Glutamatergic neuron (in vitro differentiated cells): ENCODE results near the gene FFAR1. TPM values are rescaled to one million over a fixed set of nuclear protein-coding genes. Genes with fewer than 3 reads are reported as not detected.
"Not testable (repeated sequence)": the region's sequence is repeated elsewhere in the genome, so short reads cannot be mapped to it uniquely, and the experiment has no call there.

ENCODE experiments used
- DNase-seq: peaks from one replicate; pipeline ENCODE4 v3.0.0; 2022
- H3K27ac Mint-ChIP-seq: one replicate; pipeline ENCODE4 v1.8.0; 2020; ENCODE audit warnings: mild to moderate bottlenecking, mixed read lengths, inconsistent platforms; ENCODE audit not compliant: unreplicated experiment
- H3K27me3 Mint-ChIP-seq: one replicate; pipeline ENCODE4 v1.8.0; 2020; ENCODE audit warnings: mild to moderate bottlenecking, moderate library complexity, mixed read lengths, inconsistent platforms; ENCODE audit not compliant: unreplicated experiment
- H3K36me3 Mint-ChIP-seq: one replicate; pipeline ENCODE4 v1.8.0; 2020; ENCODE audit warnings: mild to moderate bottlenecking, mixed read lengths, inconsistent platforms; ENCODE audit not compliant: unreplicated experiment
- H3K4me1 Mint-ChIP-seq: one replicate; pipeline ENCODE4 v1.8.0; 2020; ENCODE audit warnings: mild to moderate bottlenecking, low read depth, mixed read lengths, inconsistent platforms; ENCODE audit not compliant: unreplicated experiment
- H3K4me3 Mint-ChIP-seq: one replicate; pipeline ENCODE4 v1.8.0; 2020; ENCODE audit warnings: mild to moderate bottlenecking, mixed read lengths, inconsistent platforms; ENCODE audit not compliant: unreplicated experiment
- H3K9me3 Mint-ChIP-seq: one replicate; pipeline ENCODE4 v1.8.0; 2020; ENCODE audit warnings: mild to moderate bottlenecking, moderate library complexity, mixed read lengths, inconsistent platforms; ENCODE audit not compliant: unreplicated experiment
- total RNA-seq: library from RNA; stranded (reverse); fragmentation: NEBNext Ultra II Directional; extraction: Animal tissue kit (Norgen Biotek cat#: 25700); gene quantifications from one replicate; pipeline ENCODE4 v1.2.1, GENCODE V29; 2021; ENCODE audit not compliant: unreplicated experiment
- TF ChIP-seq, protein P1 (sequence below): fragments of 200-600 bp; sonication (generic); IDR thresholded peaks from one replicate; pipeline ENCODE4 v1.5.0; 2021; ENCODE audit not compliant: partially characterized antibody, unreplicated experiment

The FFAR1 gene
- total RNA-seq, 1 donor from 2014 or later, result not detected

GRCh38 chr19:35353635-35354034, 5.9 kb downstream of the FFAR1 start:
- H3K27me3 Mint-ChIP-seq, result peaks cover 10% of the 10 kb centered on the region
- TF ChIP-seq, protein P1, sequence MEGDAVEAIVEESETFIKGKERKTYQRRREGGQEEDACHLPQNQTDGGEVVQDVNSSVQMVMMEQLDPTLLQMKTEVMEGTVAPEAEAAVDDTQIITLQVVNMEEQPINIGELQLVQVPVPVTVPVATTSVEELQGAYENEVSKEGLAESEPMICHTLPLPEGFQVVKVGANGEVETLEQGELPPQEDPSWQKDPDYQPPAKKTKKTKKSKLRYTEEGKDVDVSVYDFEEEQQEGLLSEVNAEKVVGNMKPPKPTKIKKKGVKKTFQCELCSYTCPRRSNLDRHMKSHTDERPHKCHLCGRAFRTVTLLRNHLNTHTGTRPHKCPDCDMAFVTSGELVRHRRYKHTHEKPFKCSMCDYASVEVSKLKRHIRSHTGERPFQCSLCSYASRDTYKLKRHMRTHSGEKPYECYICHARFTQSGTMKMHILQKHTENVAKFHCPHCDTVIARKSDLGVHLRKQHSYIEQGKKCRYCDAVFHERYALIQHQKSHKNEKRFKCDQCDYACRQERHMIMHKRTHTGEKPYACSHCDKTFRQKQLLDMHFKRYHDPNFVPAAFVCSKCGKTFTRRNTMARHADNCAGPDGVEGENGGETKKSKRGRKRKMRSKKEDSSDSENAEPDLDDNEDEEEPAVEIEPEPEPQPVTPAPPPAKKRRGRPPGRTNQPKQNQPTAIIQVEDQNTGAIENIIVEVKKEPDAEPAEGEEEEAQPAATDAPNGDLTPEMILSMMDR, result no peak
- H3K36me3 Mint-ChIP-seq, result no peaks in the 10 kb centered on the region
- H3K4me3 Mint-ChIP-seq, result no peak overlapping the region
- H3K4me1 Mint-ChIP-seq, result peaks cover 1% of the 10 kb centered on the region
- peaks cover 1% of the 10 kb centered on the region for H3K9me3 Mint-ChIP-seq
- H3K27ac Mint-ChIP-seq, result no peak overlapping the region
- no peak for DNase-seq

DNA sequence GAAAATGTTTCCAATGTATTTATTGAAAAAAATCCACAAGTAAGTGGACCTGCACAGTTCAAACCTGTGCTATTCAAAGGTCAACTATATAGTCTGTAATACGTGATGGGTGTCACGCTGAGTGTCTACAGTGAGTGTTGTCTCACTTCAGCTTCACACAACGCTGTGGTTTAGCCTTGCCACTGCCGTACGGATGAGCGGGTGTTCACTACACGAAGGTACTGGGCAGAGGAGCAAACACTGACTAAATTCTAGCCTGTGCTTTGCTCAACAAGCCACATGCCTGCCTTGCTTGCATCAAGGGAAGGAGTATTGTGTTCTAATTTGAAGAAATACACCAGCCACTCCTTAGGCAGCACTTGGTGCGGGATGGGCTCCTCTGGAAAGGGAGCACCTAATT, 7.2 kb downstream of the FFAR1 start:
- Mint-ChIP-seq H3K36me3 (no peaks in the 10 kb centered on the region), H3K4me3 (no peak overlapping the region), H3K27me3 (peaks cover 8% of the 10 kb centered on the region), H3K9me3 (peaks cover 1% of the 10 kb centered on the region), H3K4me1 (peaks cover 1% of the 10 kb centered on the region), H3K27ac (no peak overlapping the region)
- TF ChIP-seq, protein P1, result no peak
- no peak for DNase-seq

DNA sequence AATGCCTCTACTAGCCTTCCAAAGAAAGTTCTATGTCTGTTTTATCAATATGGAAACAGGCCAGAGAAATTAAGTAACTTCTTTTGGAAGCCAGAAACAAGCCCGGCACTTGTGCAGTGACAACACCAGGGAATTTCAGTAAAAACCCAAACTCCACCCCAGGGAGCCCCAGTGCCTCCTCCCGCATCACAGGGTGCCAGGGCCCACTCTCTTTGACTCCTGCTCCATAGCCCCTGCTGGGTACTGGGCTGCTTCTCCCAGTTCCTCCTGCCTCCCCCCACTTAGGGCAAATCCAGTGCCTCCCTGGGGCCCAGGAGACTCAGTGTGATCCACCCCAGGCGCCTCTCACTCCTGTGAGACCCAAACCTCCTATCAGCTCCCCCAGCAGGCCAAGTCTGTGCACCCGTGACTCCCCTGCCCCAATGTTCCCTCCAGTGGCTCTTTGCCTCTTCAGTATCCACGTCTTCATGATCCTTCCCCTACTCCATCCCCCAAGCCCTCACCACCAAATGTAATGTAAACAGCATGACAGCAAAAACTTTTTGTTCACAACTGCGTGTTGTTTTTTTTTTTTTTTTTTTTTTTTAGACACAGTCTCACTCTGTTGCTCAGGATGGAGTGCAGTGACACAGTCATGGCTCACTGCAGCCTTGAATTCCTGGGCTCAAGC, 8.2 kb downstream of the FFAR1 start:
- Mint-ChIP-seq H3K4me3 (no peak overlapping the region), H3K27ac (no peak overlapping the region), H3K27me3 (peaks cover 6% of the 10 kb centered on the region), H3K36me3 (no peaks in the 10 kb centered on the region), H3K9me3 (peaks cover 1% of the 10 kb centered on the region), H3K4me1 (peaks cover 1% of the 10 kb centered on the region)
- TF ChIP-seq, protein P1, result no peak
- no peak for DNase-seq

DNA sequence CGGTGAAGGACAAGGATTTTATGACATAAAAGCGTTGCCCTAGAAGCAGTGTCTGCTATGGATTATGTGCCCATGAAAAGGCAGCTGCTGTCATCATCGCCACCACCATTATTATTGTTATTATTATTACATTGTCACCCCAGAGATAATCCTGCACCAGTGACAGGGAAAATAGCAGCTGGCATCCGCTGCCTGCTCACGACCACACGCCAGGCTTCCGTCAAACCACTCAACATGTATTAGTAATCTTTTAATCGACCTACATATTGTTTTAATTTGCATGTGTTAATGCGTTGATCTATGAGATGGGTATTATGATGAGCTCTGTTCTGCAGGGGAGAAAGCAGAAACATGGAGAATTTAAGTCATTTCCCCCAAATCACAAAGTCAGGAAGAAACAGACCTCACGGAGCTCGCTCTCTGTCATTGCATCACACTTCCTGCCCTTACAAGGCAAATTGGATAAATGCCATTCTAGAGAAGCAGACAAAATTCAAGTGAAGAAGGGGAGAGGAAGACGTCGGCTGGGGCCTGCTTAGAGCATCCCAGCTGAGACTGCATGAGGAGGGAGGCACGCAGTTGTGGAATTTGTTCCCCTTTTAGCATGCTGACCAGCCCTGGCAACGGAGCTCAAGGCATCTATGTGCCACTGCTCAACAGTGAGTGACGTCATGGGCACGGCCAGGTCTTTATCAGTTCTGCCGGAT, 10.3 kb downstream of the FFAR1 start, which contains the start of gene FFAR3:
Gene FFAR3 (plus strand): TSS at position 594 of the 707 bp plus-strand sequence. CDS start 431 bp downstream, outside the sequence.
- DNase-seq, result no peak
- H3K4me1 Mint-ChIP-seq, result no peaks in the 10 kb centered on the region
- no peak within 1 kb of the TSS for H3K4me3 Mint-ChIP-seq
- H3K27me3 Mint-ChIP-seq, result peaks cover 4% of the 10 kb centered on the region
- TF ChIP-seq, protein P1, result no peak
- H3K27ac Mint-ChIP-seq, result no peak within 1 kb of the TSS
- H3K9me3 Mint-ChIP-seq, result peaks cover 1% of the 10 kb centered on the region
- H3K36me3 Mint-ChIP-seq, result no peaks in the 10 kb centered on the region

DNA sequence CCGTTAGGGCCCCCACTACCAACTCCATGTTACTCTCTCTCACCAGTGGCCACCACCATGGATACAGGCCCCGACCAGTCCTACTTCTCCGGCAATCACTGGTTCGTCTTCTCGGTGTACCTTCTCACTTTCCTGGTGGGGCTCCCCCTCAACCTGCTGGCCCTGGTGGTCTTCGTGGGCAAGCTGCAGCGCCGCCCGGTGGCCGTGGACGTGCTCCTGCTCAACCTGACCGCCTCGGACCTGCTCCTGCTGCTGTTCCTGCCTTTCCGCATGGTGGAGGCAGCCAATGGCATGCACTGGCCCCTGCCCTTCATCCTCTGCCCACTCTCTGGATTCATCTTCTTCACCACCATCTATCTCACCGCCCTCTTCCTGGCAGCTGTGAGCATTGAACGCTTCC, 11.1 kb downstream of the FFAR1 start:
- H3K4me1 Mint-ChIP-seq, H3K9me3 Mint-ChIP-seq, H3K4me3 Mint-ChIP-seq, H3K27ac Mint-ChIP-seq, DNase-seq, H3K36me3 Mint-ChIP-seq, H3K27me3 Mint-ChIP-seq: not testable (repeated sequence)

DNA sequence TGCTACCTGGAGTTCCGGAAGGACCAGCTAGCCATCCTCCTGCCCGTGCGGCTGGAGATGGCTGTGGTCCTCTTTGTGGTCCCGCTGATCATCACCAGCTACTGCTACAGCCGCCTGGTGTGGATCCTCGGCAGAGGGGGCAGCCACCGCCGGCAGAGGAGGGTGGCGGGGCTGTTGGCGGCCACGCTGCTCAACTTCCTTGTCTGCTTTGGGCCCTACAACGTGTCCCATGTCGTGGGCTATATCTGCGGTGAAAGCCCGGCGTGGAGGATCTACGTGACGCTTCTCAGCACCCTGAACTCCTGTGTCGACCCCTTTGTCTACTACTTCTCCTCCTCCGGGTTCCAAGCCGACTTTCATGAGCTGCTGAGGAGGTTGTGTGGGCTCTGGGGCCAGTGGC, 11.7 kb downstream of the FFAR1 start:
- not testable (repeated sequence) for H3K4me1 Mint-ChIP-seq, DNase-seq, H3K36me3 Mint-ChIP-seq, H3K27ac Mint-ChIP-seq, H3K9me3 Mint-ChIP-seq, H3K4me3 Mint-ChIP-seq, H3K27me3 Mint-ChIP-seq

GRCh38 chr19:35360081-35360480, 12.4 kb downstream of the FFAR1 start:
- DNase-seq, H3K27ac Mint-ChIP-seq, H3K4me3 Mint-ChIP-seq, H3K27me3 Mint-ChIP-seq, H3K4me1 Mint-ChIP-seq, H3K36me3 Mint-ChIP-seq, H3K9me3 Mint-ChIP-seq: not testable (repeated sequence)
